NCI-H187 treated with DMSO at 0.1 percent for 48 hours (cell line): ENCODE measurements around the gene ILRUN.
"Not testable (repeated sequence)": the region's sequence is repeated elsewhere in the genome, so short reads cannot be mapped to it uniquely, and the experiment has no call there.

ENCODE experiments used
- DNase-seq: peaks from one replicate; lab custom pipeline; 2025; lab: John Stamatoyannopoulos, UW

Gene ILRUN

DNA sequence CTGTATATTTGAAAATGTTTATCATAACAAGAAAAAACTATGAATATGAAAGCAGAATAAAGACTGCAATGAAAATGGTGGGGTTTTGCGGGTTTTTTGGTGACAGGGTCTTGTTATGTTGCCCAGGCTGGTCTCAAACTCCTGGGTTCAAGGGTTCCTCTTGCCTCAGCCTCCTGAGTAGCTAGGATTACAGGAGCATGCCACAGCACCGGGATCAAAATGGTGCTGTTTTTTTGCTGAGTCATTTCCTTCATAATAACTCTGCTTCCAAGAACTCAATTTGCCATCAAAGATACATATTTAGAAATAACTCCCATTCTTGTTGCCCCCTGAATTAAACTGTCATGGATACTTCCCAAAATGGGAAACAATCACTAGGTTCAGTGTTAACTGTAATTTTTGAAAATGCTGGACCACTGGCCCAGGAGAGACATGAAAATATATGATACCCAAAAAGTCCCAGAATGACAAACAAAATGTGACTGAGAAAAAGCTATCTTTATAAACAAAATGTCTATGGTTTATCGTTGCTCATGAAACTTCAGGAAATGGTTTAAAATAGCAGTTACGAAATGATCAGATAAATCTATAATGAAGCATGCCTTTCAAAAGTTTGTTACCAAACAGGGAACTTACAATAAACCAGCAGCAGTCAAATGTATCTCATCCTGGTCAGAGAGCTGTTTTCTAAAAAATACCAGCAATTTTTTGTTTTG, 32.2 kb downstream of the ILRUN start:
- DNase-seq = no peak

- DNase-seq = no peak
These were observed 32.7 kb downstream of the ILRUN start for GRCh38 chr6:34663831-34664255.

DNA sequence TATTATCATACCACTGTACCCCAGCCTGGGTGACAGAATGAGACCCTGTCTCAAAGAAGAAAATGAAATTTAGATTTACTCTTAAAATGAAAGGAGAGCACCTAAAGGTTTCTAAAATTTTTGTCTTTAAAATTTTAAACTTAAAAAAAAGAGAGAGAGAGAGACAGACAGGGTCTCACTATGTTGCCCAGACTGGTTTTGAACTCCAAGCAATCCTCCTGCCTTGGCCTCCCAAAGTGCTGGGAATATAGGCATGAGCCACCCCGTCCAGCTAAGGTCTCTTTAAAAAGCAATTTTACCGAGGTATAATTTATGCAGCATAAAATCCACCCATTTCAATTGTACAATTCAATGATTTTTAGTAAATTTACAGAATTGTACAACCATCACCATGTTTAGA, 33.2 kb downstream of the ILRUN start:
- DNase-seq = no peak

DNA sequence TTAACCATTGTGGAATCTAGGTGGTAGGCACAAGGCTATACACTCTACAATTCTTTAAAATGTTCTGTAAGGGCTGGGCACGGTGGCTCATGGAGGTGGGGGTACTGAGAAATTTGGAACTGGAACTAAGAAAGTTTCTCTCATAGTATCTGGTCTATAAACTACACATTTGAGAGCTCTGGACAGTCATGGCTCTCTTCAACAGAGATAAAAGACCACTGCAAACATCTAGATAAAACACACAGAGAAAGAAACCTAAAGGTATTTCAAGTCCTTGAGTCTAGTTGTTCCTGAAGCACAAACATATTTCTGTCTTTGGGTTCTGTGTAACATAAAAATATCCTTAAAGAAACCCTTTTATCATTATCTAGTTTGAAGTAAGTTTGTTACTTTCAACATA, 35.2 kb downstream of the ILRUN start:
- DNase-seq = no peak

GRCh38 chr6:34658605-34659265, 37.8 kb downstream of the ILRUN start:
- DNase-seq = no peak

- DNase-seq = not testable (repeated sequence)
These were observed 38.5 kb downstream of the ILRUN start for GRCh38 chr6:34657979-34658480.

DNA sequence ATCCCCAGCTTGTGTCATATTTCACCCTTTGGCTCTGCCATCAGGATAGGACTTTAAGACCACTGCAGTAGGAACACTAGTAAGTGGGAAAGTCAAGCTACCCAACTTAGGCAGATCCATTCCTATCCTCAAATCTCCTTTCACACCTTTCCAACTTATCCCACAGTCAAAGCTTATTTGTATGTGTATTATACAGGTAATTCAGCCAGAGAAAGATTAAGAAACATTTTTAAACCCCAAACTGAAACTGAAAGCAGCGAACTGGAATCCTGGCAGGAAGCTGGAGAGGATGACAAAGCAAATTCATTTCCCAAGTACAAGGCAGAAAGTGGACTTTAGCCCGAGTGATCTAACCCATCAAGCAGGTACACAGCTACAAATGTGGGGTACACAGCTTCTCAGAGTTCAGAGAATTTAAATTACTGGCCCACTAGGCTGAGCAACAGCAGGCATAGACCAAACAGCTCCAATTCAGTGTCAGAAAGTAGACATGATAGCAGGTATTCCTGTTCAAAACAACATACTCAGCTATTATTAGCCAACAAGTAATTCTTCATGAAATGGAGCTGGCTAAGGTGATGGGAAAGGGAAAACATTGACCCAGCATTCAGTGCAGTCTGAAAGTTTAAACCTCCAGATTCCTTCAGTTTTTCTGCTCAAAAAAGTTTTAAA, 39.1 kb downstream of the ILRUN start:
- DNase-seq = no peak

- no peak for DNase-seq
These were observed 39.6 kb downstream of the ILRUN start for GRCh38 chr6:34657037-34657306.

DNA sequence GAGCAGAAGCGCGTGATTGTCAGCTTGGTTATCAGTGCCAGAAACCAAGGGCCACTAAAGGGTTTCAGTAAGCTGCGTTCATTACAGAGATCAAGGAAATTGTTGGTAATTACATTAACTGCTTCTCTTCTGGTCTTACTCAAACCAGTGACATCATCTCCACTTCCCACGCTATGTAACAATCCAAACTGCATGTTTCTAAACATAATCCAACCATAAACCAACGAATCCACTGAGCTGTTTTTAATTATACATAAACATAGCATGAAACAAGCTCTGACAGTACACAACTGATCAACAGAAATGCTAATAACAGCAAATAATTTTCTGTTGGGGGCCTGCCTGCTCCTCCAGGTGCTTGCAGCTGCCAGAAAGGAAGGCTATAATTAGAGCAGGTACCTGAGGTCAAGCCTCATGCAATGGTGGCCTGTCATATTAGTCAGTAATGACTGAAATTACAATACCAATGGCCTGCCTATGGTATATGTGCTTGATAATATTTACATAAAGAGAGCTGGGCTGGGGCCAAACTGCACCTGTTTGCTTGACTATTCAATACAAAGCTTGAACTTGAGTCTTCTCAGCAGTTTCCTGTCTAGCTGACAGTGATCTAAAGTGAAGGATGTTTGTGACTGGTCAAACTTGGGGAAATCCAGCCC, 40.1 kb downstream of the ILRUN start:
- no peak for DNase-seq

DNA sequence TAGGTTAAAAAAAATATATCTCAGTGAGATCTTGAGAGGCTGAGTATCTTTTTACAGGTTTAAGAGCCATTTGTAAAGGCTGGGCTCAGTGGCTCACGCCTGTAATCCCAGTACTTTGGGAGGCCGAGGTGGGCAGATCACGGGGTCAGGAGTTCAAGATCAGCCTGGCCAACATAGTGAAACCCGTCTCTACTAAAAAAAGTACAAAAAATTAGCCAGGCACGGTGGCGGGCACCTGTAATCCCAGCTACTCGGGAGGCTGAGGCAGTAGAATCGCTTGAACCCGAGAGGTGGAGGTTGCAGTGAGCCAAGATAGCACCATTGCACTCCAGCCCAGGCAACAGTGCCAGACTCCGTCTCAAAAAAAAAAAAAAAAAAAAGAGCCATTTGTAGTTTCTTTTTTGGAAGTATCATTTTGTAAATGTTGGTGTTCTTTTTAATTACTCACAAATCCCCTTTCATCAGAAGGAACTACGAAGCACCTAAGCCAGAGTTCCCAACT, 40.6 kb downstream of the ILRUN start:
- not testable (repeated sequence) for DNase-seq

GRCh38 chr6:34654061-34654710, 42.4 kb downstream of the ILRUN start:
- no peak for DNase-seq

GRCh38 chr6:34652263-34652662, 44.3 kb downstream of the ILRUN start:
- DNase-seq = no peak

DNA sequence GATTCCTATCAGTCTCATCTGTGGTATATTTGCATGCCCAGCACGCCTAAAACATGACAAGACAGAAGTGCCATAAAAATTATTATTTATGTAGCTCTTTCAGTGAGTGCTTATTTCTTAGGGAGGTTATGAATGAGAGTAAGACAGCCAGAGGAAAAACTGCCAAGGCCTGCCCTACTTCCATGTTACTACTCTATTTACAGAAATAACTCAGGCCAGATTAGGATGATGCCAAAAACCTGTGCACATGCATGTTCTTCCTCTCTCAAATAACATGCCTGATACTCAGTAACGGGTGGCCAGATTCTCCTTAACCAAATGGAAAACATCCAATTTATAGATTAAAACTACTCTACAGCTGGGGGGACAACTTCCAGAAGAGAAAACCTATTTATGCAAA, 45.7 kb downstream of the ILRUN start:
- no peak for DNase-seq

- not testable (repeated sequence) for DNase-seq
These were observed 46.3 kb downstream of the ILRUN start for GRCh38 chr6:34650232-34650631.

- DNase-seq = no peak
These were observed 47.8 kb downstream of the ILRUN start for GRCh38 chr6:34648806-34649205.
